ENCODE data around the gene ZNF579. TPM values are rescaled to one million over a fixed set of nuclear protein-coding genes. Genes with fewer than 3 reads are reported as not detected.
A peak's percentile ranks its signal among the peaks of the same experiment; 100 is the strongest.

ZNF579 gene
- total RNA-seq, 2 experiments from 2014 or later, result 6.1 to 11.1 TPM

DNA sequence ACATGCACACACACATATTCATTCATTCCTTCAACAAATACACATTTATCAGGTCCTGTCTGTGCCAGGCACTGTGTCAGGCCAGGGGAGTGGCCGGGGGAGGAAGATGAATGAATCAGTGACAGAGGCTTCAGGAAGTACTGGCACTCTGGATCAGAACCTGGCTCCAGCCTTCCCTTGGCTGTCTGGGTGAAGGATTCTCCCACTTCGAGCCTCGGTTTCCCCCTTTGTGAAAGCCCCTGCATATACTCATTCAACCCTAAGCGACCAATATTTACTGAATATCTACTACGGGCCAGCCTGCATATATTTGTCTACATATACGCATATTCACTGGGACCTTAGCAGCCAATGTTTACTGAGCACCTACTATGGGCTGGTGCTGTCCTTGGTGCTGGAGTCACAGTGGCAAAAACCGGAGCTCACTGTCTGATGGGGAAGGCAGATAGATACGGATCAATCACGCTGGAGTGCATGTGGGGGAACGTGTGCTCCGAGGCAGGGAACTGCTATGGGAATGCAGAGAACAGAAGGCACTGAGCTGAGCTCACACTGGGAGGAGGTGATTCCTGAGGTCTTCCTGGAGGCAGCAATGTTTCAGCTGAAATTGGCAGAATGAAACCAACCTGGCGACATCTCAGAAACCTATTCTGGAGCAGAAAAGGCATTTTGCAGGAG lies 636 bp upstream of the ZNF579 start:
- H3K36me3 ChIP-seq (ENCODE audit: insufficient read depth, low read length), result peaks cover 15% of the 10 kb centered on the region
- no TSS peak for BruUV-seq (replicated peaks)
- intact Hi-C loops (cut with micrococcal nuclease; ENCODE audit: unreplicated experiment), result loop anchor here (2.0 kb wide), 1 partner anchor 18 kb away; the partner anchor contains the start of gene FIZ1
- TF ChIP-seq EZH2phosphoT487 (IDR thresholded peaks at IDR 0.05; ENCODE audit: borderline replicate concordance, low read depth, low read length), result no peak
- TF ChIP-seq, protein P1, sequence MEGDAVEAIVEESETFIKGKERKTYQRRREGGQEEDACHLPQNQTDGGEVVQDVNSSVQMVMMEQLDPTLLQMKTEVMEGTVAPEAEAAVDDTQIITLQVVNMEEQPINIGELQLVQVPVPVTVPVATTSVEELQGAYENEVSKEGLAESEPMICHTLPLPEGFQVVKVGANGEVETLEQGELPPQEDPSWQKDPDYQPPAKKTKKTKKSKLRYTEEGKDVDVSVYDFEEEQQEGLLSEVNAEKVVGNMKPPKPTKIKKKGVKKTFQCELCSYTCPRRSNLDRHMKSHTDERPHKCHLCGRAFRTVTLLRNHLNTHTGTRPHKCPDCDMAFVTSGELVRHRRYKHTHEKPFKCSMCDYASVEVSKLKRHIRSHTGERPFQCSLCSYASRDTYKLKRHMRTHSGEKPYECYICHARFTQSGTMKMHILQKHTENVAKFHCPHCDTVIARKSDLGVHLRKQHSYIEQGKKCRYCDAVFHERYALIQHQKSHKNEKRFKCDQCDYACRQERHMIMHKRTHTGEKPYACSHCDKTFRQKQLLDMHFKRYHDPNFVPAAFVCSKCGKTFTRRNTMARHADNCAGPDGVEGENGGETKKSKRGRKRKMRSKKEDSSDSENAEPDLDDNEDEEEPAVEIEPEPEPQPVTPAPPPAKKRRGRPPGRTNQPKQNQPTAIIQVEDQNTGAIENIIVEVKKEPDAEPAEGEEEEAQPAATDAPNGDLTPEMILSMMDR (conservative IDR thresholded peaks at IDR 0.05; ENCODE audit: low read length), result no peak
- DNase-seq (ENCODE audit: low spot score), result no peak
- peak overlapping the region; percentile 88 for H3K4me3 ChIP-seq (ENCODE audit: low read depth, low read length, poor library complexity, severe bottlenecking)
- H3K9me3 ChIP-seq (ENCODE audit: low read length), result no peaks in the 10 kb centered on the region
- peaks cover 22% of the 10 kb centered on the region for H3K4me1 ChIP-seq (ENCODE audit: insufficient read depth, low read length, poor library complexity, severe bottlenecking)
- H4K20me1 ChIP-seq (ENCODE audit: insufficient read depth, low read length), result peaks cover 4% of the 10 kb centered on the region; the same call in 1 of the 2 replicates
- H2AFZ ChIP-seq (ENCODE audit: low read length), result peak overlapping the region; percentile 86
- H3K9me2 ChIP-seq (ENCODE audit: insufficient read depth, low read length), result no peaks in the 10 kb centered on the region
- ChIA-PET POLR2A (interaction anchor here (0.7 kb wide), 1 partner anchor 310 kb away, joined by 3 read pairs; no protein-coding TSS in a partner anchor), CTCF (ENCODE audit: unreplicated experiment) (no interaction called here)
- H3K27ac ChIP-seq (ENCODE audit: low read depth, low read length, poor library complexity, severe bottlenecking), result peak overlapping the region; percentile 49
- peaks cover 9% of the 10 kb centered on the region; the same call in 1 of the 2 replicates for H3K79me2 ChIP-seq (ENCODE audit: insufficient read depth, low read depth, low read length)
- H3K4me2 ChIP-seq (ENCODE audit: low read length), result peak overlapping the region; percentile 91

DNA sequence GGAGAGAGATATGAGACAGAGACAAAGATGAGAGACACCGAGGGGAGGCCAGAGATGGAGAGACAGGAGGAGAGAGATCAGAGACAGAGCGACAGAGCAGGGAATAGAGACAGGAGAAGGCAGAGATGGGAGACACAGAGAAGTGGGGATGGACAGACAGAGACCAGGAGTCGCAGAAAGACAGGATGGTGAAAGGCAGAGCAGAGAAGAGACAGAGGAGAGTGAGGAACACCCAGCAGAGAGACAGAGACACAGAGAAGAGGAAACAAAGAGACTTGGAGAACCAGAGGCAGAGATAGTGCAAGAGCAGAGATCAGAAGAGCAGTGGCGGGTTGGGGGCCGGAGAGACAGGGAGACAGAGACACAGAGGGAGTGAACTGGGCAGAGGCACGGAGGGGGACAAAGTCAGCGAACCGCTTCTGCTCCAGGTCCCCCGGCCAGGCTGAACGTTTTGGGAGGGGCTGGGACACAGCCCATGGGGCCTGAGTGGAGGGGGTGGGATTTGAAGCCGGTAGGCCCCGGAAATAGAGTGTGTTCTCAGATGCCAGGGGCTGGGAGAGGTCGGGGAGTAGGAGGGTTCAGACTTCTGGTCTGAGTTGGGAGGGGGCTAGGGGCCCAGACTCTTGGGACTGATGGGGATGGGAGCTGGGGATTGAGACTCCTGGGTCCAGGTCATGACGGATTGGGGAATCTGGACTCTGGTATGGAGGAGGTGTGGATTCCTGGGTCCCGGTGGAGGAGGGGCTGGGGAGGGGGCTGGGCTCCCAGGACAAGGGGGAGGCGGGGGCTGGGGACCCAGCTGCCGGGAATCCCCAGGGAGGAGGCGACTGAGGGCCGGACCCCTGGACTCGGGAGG lies 654 bp downstream of the ZNF579 start:
- Histone ChIP-seq H3K9me3 (ENCODE audit: low read length) (no peaks in the 10 kb centered on the region), H3K9me2 (ENCODE audit: insufficient read depth, low read length) (no peaks in the 10 kb centered on the region), H3K4me1 (ENCODE audit: insufficient read depth, low read length, poor library complexity, severe bottlenecking) (peaks cover 12% of the 10 kb centered on the region), H2AFZ (ENCODE audit: low read length) (peak overlapping the region; percentile 3; the same call in 1 of the 2 replicates), H3K4me2 (ENCODE audit: low read length) (peak overlapping the region; percentile 91), H3K27ac (ENCODE audit: low read depth, low read length, poor library complexity, severe bottlenecking) (peak overlapping the region; percentile 49), H3K79me2 (ENCODE audit: insufficient read depth, low read depth, low read length) (peaks cover 9% of the 10 kb centered on the region; the same call in 1 of the 2 replicates), H3K36me3 (ENCODE audit: insufficient read depth, low read length) (peaks cover 19% of the 10 kb centered on the region), H4K20me1 (ENCODE audit: insufficient read depth, low read length) (peaks cover 4% of the 10 kb centered on the region; the same call in 1 of the 2 replicates), H3K4me3 (ENCODE audit: low read depth, low read length, poor library complexity, severe bottlenecking) (peak overlapping the region; percentile 88)
- no TSS peak for BruUV-seq (replicated peaks)
- CTCF ChIA-PET (ENCODE audit: unreplicated experiment), result no interaction called here
- TF ChIP-seq EZH2phosphoT487 (IDR thresholded peaks at IDR 0.05; ENCODE audit: borderline replicate concordance, low read depth, low read length), result no peak
- TF ChIP-seq, protein P1 (conservative IDR thresholded peaks at IDR 0.05; ENCODE audit: low read length), result no peak
- peak; percentile 46 for DNase-seq (ENCODE audit: low spot score)
- intact Hi-C loops (cut with micrococcal nuclease; ENCODE audit: unreplicated experiment), result loop anchor here (2.0 kb wide), 1 partner anchor 19 kb away; the partner anchor contains the start of gene FIZ1
- POLR2A ChIA-PET, result no interaction called here

Data from OCI-LY7 (cell line).